Daoy (cell line): ENCODE measurements around the gene KLHL22. TPM values are rescaled to one million over a fixed set of nuclear protein-coding genes. Genes with fewer than 3 reads are reported as not detected.
"Not testable (repeated sequence)": the region's sequence is repeated elsewhere in the genome, so short reads cannot be mapped to it uniquely, and the experiment has no call there.

ENCODE experiments used
- DNase-seq: peaks from one replicate; pipeline ENCODE4 v3.0.0-alpha.2; 2015; ENCODE audit warnings: low read depth
- total RNA-seq: library from RNA; depleted of rRNA; stranded (reverse); fragments of >200 nt; shearing (Covaris generic); gene quantifications from 2 replicates; pipeline ENCODE4 v1.2.3, GENCODE V29; 2014

The KLHL22 gene
- total RNA-seq, 1 experiment from 2014 or later = 7.4 TPM

DNA sequence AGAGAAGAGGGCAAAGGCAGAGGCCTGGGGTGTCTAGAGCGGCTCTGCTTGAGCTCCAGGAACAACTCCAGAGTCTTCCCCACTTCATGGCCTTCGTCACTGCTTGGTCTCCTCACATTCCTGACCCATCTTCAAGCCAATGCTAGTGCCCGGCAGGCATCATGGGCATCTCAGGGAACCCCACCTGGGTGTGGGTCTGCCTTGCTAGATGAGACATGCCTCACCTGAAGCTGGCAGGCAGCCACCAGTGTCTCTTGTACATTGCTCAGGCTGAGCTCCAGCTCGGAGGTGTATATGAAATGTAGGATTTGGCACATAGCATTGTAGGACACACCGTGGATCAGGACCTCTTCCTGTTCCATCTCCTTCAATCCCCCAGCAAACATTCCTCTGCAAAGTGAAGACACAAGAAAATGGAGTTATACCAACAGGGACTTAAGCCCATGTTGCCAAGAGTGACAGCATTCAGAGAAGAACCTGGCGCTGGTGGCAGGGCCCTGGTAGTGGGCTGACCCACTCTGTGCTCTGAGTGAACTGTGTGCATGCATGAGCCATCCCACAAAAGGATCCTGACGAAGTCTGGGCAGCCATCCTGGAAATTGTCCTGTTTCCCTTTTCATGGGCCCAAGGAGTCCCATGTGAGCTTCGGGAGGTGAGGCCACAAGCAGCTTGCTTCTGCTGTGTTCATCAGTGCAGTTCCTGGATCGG, 24.3 kb downstream of the KLHL22 start:
- no peak for DNase-seq

DNA sequence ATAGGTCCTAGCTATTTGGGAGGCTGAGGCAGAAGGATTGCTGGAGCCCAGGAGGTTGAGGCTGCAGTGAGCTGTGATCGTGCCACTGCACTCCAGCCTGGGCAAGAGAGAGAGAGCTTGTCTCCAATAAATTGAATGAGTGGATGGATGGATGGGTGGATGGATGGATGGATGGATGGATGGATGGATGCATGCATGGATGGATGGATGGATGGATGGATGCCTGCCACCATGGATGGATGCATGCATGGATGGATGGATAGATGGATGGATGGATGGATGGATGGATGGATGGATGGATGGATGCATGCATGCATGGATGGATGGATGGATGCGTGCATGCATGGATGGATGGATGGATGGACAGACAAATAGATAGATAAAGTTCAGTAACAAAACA, 25.1 kb downstream of the KLHL22 start:
- DNase-seq = not testable (repeated sequence)

DNA sequence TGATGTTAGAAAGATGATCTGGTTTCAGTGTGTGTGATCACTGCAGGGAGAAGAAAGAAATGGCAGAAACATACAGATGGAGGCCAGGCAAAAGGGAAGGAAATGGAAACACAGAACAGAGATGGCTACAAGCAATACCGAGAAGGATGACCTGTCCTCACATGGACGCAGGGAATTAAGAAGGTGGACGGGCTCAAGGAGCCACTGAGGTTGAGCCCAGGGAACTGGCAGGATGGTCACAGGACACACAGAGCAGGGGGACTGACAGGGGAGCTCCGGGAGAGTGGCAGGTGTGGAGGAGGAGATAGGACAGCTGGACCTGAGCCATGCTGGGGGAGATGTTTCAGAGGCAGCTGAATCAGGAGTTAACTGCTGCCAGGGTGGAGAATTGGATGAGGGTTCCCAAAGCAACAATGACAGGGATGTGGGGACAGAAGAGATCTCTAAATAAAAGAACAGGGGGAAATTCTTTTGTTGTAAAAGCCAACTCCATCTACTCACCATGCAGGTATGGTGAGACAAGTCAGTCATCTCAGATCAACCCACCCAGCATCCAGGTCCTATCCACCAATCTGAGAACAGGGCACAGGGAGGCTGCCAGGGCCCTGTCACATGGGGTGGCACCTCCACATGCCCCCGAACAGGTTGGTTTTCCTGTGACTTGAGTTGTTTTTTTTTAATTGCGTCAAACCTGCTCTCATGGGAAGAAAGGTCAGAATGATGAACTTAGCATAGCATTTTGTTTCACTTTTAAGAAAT, 26.3 kb downstream of the KLHL22 start:
- DNase-seq = no peak

DNA sequence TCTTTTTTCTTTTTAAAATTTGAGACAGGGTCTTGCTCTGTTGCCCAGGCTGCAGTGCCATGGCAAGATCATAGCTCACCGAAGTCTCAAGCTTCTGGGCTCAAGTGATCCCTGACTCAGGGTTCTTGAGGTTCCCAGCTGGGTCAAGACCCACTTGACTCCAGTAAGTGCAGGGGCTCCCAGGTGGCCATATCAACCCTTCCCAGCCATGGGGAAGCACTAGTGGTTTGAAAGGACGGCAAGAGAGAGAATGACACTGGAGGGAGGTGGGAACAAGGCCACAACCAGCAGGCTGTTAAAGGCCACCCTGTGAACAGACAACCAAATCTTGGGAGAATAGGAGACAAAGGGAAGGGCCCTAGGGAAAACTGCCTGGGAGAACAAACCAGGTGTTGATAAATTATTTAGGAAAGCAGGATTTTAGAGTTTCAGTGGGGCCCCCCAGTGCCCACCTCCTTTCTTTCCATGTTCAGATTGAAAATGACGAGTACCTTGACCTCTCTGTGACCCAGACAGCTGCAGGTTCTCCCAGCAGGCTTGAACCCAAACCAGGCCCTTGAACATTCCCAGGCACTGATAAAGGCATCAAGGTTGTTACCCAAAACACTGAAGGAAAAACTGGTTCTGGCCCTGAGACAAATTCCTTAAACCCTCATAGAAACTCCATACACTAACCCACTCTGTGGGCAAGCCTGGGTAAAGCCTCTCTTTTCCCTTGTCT, 28.8 kb downstream of the KLHL22 start:
- DNase-seq = no peak

DNA sequence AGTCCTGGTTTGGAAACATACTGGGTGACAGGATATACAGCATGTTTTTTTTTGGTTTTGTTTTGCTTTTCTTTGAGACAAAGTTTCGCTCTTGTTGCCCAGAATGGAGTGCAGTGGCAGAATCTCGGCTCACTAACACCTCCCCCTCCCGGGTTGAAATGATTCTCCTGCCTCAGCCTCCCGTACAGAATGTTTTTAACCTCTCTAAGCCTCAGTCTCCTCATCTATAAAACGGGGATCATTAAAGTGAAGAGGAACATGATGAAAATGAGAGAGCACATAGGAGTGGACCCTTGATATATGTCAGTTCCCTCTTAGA, 29.9 kb downstream of the KLHL22 start:
- DNase-seq = no peak

DNA sequence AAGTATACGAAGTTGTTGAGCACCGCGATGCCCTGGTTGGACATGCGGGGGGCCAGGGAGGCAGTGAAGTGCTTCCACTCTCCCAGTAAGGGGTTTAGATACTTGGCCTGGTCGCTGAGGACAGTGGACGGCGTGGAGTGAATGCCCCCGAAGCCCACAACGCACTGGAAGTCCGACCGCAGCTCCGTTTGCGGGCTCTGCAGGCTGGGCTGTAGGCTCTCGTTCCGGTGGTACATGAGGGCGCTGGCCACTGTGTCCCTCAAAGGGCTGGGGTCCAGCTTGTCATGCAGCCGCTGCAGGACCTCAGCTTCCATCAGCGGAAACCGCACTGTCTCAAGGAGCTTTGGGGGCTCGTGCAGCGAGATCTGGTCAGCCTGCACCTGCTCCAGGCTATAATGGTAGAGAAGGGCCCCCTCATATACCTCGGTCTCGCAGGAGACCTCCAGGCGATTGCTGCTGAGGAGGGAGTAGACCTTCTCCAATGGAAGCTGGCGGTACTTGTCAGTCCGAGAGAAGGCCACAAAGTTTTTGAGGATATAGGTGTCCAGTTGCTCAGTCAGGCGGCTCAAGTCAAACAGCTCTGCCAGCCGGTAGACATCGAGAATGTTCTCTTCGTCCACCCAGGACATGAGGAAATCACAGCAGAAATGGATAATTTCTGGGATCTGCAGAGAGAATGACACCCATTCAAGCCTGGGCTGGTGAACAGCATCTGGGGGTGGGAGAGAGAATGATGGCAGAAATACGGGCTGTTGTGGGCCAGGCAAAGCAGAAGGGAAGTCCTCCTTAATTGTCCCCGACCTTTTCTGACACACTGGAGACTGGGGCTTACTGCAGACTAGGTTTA, 30.5 kb downstream of the KLHL22 start:
- no peak for DNase-seq

DNA sequence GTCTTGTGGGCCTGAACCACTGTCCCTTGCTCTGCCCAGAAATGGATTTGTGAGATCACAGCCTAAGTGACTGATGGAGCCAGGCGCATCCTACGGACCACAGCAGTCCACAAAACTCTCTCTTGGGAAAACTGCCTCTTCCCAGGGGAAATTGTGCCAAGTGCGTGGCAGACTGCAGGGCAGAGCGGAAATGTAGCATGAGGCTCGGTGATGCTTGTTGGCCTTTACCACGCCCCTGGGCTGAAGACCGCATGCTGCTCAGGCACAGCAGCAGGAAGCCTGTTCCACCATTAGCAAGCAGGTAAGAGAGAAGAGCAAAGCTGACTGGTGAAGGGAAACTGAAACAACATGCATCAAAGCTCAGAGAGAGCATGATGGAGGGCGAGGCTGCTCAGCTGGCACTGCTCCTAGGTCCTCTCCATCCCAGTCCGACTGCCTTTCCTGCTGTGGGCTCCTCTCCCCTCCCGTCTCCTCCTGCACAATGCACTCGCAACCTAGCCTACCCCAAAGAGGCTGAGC, 31.4 kb downstream of the KLHL22 start:
- no peak for DNase-seq

DNA sequence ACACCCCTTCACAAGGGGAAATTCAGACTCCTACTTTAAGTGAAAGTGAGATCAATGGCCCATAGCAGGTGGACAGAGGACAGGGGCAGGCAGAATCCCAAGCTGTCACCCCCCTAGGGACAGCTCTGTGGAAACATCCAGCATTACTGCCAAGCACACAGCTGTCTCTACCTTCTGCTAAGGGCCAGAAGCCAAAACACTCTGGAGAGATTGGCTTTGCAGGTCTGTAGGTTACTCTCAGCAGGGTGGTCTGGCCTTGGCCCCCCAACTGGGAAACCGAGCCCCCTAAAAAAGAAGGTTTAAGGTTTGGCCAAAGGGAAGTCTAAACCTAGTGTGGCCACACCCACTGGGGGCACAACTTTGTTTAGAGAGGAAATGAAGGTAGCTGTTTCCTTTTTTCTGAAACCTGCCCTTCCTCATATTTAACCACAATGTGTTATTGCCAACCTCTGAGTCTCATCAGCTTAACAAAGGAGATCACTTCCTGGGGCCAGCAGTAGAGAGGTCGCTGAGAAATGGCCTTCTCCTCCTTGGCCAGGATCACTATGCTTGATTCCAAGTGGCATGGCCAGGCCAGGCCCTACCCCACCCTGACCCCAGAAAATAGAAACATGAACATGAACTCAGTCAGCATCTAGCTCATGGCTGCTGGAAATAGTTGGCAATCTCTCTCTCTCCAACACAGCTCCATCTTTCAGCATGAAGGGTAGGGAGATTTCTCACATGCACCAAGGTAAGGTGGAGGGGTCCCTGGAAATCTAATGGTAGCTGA, 32.1 kb downstream of the KLHL22 start:
- DNase-seq = no peak

DNA sequence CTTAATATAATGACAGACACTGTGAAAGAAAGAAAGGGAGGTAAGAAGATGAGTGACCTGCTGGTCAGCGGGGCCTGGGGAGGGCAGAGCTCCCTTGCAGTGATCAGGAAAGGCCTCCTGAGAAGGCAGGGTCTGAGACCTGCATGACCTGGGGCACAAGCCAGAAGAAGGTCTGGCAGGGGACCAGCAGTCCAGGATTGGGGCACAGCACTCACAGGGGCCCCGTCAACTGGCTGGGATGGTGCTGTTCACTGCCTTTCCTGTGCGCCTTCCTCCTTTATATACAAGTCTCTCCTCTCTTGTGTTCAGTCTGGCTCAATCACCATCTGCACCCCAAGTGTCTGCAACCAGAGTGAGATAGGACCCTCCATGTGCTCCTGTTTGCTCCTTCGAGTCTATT, 35.7 kb downstream of the KLHL22 start:
- DNase-seq = no peak

DNA sequence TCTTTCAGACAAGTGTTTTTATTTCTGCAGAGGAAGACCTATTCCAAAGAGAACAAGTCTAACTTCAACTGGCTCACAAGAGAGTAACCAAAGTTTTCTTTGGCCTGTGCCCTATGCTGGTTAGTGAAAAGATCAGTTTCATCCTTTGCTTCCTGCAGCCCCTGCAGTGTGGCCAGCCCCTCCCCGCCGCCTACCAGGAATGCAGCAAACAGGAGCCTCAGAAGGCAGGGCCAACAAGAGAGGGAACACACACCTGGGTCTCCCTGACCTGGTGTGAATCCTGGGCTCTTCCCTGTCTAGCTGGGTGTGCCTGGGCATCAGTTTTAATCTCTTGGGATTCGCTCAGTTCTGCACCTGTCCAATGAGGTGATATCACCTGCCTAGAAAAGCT, 36.4 kb downstream of the KLHL22 start:
- no peak for DNase-seq

DNA sequence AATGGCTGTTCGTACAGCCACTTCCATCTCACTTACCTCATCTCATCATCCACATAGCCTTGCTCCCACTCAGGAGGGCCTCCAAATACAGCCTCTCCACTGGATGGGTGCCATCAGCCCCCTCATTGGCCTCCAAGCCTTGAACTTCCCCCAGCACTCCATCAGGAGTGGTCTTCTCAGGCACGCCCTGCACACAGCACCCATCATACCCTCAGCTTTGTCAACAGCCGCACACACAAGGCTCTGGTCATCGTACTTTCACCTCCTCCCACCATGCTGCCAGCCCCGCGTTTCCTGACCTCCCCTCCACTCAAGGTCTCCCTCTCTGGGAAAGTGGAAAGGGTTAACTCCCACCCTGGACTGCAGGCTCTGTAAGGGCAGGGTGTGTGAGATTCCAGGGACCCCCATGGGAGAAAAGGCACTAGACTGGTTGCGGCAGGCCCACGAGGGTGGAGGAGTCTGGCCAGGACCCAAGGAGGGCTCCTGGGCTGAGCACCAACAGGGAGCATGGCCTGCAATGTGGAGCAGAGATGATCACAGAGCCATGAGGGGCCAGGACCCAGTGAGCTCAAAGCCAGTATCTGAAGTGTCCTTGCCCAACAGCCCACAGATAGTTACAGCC, 37.0 kb downstream of the KLHL22 start:
- DNase-seq = no peak

DNA sequence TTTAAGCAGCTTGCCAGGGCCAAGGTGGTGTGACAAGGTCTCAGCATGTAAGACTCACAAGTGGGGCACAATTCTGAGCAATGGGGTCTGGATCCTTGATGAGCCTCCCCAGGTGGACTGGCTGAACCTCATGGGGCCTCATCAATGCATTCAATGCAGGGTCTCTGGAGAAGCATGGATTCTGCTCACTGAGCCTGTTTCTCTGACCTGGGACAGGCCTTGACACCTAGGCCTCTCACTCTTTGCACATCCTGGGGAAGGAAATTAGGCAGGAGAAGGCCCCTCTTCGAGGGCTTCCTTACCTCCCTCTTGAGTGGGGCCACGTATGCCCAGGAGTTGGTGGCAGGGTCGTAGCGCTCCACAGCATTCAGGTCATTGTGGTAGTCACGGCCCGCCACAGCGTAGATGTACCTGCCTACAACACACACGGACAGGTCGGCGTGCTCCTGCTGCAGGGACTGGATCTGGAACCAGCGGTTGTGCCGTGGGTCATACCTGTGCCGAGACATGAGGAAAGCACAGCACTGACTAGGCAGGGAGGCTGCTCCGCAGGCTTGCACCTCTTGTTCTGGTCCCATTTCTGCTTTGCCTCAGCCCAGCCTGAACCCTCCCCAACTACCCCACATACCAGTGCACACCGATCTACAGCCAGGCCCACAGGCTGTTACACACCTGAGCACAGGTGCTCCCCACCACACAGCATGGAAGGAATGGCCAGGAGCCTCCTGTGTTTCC, 37.9 kb downstream of the KLHL22 start:
- no peak for DNase-seq

DNA sequence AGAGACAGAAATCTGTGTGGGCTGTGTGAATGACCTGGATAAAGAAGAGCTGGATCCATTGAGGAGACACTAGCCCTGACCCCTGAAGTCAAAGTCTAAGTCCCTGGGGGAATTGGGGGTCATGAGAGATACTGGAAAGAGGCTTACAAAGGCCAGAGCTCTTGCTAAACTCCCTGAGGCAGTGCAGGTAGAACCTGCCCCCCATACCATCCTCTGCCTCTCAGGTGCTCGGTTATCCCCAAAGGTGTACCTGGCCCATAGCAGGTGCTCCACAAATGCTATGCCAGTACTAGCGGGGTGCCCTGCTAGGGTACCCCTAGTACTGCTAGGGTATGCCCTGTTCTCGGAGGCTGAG, 38.9 kb downstream of the KLHL22 start:
- DNase-seq = no peak

DNA sequence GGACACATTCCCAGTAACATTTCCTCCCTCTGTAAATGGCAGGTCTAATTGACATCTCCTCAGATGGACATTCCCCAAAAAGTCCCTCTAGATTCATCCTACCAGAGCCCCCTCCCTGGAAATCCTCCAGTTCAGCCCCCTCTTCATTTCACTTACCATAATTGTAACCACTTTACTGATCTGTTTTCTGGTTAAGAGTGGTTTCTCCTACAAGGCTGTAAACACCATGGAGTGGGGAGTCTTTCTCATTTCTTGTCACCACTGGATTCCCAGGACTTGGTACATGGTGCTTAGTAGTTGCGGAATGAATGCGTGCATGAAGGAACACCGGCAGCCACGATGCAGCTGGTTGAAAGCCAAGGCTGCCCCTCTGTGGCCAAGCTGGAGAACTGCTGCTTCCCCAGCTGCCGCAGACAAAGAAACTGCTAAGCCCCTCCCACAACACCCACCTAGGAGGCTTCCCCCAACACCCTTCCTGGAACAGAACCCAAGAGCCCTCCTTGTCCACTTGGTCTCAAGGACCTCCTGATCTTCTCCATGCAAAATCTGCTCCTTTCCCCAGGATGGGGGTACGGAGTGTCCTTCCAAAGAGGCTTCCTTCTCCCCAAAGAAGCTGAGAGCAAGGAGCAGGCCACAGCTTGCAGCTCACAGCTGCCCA, 39.4 kb downstream of the KLHL22 start:
- DNase-seq = peak; percentile 82

DNA sequence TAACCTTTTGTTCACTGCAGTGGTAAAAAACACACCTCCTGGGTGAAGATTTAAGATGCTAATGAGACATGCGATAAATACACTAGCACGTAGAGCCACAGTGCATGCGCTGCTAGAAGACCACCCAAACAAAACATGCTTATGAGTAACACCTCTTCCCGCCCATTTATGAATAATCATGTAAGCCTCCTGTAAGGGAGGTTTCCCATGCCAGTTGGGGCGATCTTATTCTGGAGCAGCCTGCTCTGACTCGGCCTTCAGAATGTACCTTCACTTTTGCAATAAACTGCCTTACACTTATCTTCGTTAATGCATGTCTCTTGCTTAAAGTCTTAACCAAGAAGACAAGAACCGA, 39.9 kb downstream of the KLHL22 start:
- no peak for DNase-seq

DNA sequence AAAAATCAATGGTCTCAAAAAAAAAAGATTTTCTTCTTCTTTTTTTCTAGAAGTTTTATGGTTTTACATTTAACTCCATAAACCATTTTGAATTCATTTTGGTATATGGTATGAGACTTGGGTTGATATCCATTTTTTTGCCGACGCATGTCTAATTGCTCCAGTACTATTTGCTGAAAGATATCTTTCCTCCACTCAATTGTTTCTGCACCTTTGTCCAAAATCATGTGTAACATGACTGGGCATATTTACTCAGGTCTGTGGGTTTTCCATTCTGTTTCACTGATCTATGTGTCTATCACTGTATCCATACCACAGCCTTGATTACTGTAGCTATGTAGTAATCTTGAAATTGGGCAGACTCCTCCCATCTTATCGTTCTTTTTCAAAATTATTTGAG, 42.4 kb downstream of the KLHL22 start:
- no peak for DNase-seq

DNA sequence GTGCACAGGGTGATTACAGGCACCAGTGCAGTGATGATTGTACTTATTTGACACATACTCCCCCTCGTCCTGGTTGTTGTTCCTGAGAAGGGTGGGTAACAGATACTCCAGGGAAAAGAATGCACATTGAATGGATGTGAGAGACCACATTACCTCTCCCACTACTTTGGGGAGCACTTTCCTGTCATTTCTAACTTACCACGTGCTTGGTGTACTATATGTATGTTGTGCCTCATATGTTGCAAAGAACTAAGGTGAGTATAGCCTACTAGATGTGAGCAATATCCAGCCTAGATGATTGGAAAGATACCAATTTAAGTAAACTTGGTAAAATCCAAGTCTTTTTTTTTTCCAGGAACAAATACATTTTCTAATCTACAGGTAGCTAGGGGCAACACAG, 43.7 kb downstream of the KLHL22 start:
- no peak for DNase-seq

DNA sequence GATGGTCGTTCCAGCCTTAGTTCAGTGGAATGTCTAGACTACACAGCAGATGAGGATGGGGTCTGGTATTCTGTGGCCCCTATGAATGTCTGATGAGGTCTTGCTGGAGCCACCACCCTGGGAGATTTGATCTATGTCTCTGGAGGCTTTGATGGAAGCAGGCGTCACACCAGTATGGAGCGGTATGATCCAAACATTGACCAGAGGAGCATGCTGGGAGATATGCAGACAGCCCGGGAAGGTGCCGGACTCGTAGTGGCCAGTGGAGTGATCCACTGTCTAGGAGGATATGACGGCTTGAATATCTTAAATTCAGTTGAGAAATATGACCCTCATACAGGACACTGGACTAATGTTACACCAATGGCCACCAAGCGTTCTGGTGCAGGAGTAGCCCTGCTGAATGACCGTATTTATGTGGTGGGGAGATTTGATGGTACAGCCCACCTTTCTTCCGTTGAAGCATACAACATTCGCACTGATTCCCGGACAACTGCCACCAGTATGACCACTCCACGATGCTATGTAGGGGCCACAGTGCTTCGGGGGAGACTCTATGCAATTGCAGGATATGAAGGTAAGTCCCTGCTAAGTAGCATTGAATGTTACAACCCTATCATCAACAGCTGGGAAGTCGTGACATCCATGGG, 44.3 kb downstream of the KLHL22 start:
- DNase-seq = not testable (repeated sequence)

DNA sequence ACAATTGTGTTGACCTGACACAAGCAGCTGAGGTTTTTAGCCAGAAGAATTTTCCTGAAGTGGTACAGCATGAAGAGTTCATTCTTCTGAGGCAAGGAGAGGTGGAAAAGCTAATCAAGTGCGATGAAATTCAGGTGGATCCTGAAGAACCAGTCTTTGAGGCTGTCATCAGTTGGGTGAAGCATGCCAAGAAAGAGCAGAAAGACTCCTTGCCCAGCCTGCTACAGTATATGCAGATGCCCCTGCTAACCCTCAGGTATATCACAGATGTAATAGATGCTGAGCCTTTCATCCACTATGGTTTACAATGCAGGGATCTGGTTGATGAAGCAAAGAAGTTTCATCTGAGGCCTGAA, 45.1 kb downstream of the KLHL22 start:
- DNase-seq = no peak
